Measurements from ENCODE around the gene ABCE1.
A peak's percentile ranks its signal among the peaks of the same experiment; 100 is the strongest.

Gene ABCE1

GRCh38 chr4:145171911-145172310, 73.8 kb downstream of the ABCE1 start:
- no peak overlapping the region for H3K23ac ChIP-seq (ENCODE audit: low read depth, low read length, poor library complexity)
- H3K4me2 ChIP-seq (ENCODE audit: insufficient read depth, low read length, poor library complexity, severe bottlenecking), result no peak overlapping the region
- H2AFZ ChIP-seq (ENCODE audit: low read length), result no peak overlapping the region
- H3K14ac ChIP-seq (ENCODE audit: low read length), result no peak overlapping the region
- DNase-seq (ENCODE audit: low spot score), result no peak
- H2BK120ac ChIP-seq (ENCODE audit: low read depth, low read length), result no peak overlapping the region
- no peak overlapping the region for H2BK15ac ChIP-seq (ENCODE audit: low read length)
- H3K27me3 ChIP-seq (ENCODE audit: control insufficient read depth in 3 of 3, insufficient read depth in 3 of 3, low read depth in 1 of 3, low read length in 3 of 3), result no peaks in the 10 kb centered on the region
- peaks cover 5 to 75% of the 10 kb centered on the region in 2 donors for H3K36me3 ChIP-seq (replicated peaks in 1 of 2; ENCODE audit: control insufficient read depth in 2 of 2, insufficient read depth in 2 of 2, low read length in 2 of 2)
- no peak overlapping the region for H2AK5ac ChIP-seq (ENCODE audit: low read depth, low read length)
- H3K4ac ChIP-seq (ENCODE audit: low read length), result no peak overlapping the region
- H3K9me3 ChIP-seq (replicated peaks in 1 of 2; ENCODE audit: control insufficient read depth in 2 of 2, insufficient read depth in 1 of 2, low read depth in 1 of 2, low read length in 2 of 2), result peaks cover 0 to 4% of the 10 kb centered on the region in 2 donors
- no peak overlapping the region for H4K8ac ChIP-seq (ENCODE audit: low read depth, low read length)
- no peaks in the 10 kb centered on the region for H3K4me1 ChIP-seq (ENCODE audit: control insufficient read depth in 2 of 2, insufficient read depth in 1 of 2, low read depth in 1 of 2, low read length in 2 of 2)
- no CpG with 5 or more reads among the region's 1 CpG for WGBS, 2 donors (ENCODE audit: extremely low coverage in 2 of 2, insufficient read length in 2 of 2, insufficient replicate concordance in 1 of 2)
- no peak overlapping the region for H3K18ac ChIP-seq (ENCODE audit: low read length)
- no peak overlapping the region for H4K91ac ChIP-seq (ENCODE audit: low read depth, low read length, poor library complexity)
- no peak overlapping the region for H3K4me3 ChIP-seq (ENCODE audit: low read length in 2 of 2)
- peaks cover 2% of the 10 kb centered on the region for H3K79me1 ChIP-seq (ENCODE audit: low read depth, low read length)
- H3K9ac ChIP-seq (ENCODE audit: low read depth, low read length, poor library complexity), result no peak overlapping the region
- no peak overlapping the region for H3K27ac ChIP-seq (replicated peaks; ENCODE audit: low read length)
- no peak overlapping the region for H2BK12ac ChIP-seq (ENCODE audit: low read length)
- H2BK5ac ChIP-seq (ENCODE audit: low read length), result no peak overlapping the region

- Histone ChIP-seq H3K9me3 (replicated peaks in 1 of 2; ENCODE audit: control insufficient read depth in 2 of 2, insufficient read depth in 1 of 2, low read depth in 1 of 2, low read length in 2 of 2) (no peaks in the 10 kb centered on the region), H3K14ac (ENCODE audit: low read length) (no peak overlapping the region), H3K18ac (ENCODE audit: low read length) (no peak overlapping the region), H2BK15ac (ENCODE audit: low read length) (no peak overlapping the region), H3K4ac (ENCODE audit: low read length) (no peak overlapping the region), H2BK12ac (ENCODE audit: low read length) (no peak overlapping the region), H3K27me3 (ENCODE audit: control insufficient read depth in 3 of 3, insufficient read depth in 3 of 3, low read depth in 1 of 3, low read length in 3 of 3) (no peaks in the 10 kb centered on the region), H2AFZ (ENCODE audit: low read length) (no peak overlapping the region), H2AK5ac (ENCODE audit: low read depth, low read length) (no peak overlapping the region), H3K4me2 (ENCODE audit: insufficient read depth, low read length, poor library complexity, severe bottlenecking) (no peak overlapping the region), H4K91ac (ENCODE audit: low read depth, low read length, poor library complexity) (no peak overlapping the region), H3K9ac (ENCODE audit: low read depth, low read length, poor library complexity) (no peak overlapping the region), H3K36me3 (replicated peaks in 1 of 2; ENCODE audit: control insufficient read depth in 2 of 2, insufficient read depth in 2 of 2, low read length in 2 of 2) (peaks cover 3 to 32% of the 10 kb centered on the region in 2 donors), H3K4me3 (ENCODE audit: low read length in 2 of 2) (no peak overlapping the region), H2BK120ac (ENCODE audit: low read depth, low read length) (no peak overlapping the region), H3K79me1 (ENCODE audit: low read depth, low read length) (peaks cover 2% of the 10 kb centered on the region), H2BK5ac (ENCODE audit: low read length) (no peak overlapping the region), H3K23ac (ENCODE audit: low read depth, low read length, poor library complexity) (no peak overlapping the region), H4K8ac (ENCODE audit: low read depth, low read length) (no peak overlapping the region), H3K27ac (replicated peaks; ENCODE audit: low read length) (no peak overlapping the region), H3K4me1 (ENCODE audit: control insufficient read depth in 2 of 2, insufficient read depth in 1 of 2, low read depth in 1 of 2, low read length in 2 of 2) (peaks cover 4 to 8% of the 10 kb centered on the region in 2 donors)
- DNase-seq (ENCODE audit: low spot score), result no peak
- WGBS, 2 donors (ENCODE audit: extremely low coverage in 2 of 2, insufficient read length in 2 of 2, insufficient replicate concordance in 1 of 2), result no CpG with 5 or more reads among the region's 9 CpGs
Measured at GRCh38 chr4:145176641-145177432, 78.7 kb downstream of the ABCE1 start.

- Histone ChIP-seq H3K4me3 (ENCODE audit: low read length in 2 of 2) (no peak overlapping the region), H2AFZ (ENCODE audit: low read length) (no peak overlapping the region), H3K36me3 (replicated peaks in 1 of 2; ENCODE audit: control insufficient read depth in 2 of 2, insufficient read depth in 2 of 2, low read length in 2 of 2) (peaks cover 1 to 25% of the 10 kb centered on the region in 2 donors), H4K8ac (ENCODE audit: low read depth, low read length) (no peak overlapping the region), H3K4me2 (ENCODE audit: insufficient read depth, low read length, poor library complexity, severe bottlenecking) (no peak overlapping the region), H4K91ac (ENCODE audit: low read depth, low read length, poor library complexity) (no peak overlapping the region), H2BK15ac (ENCODE audit: low read length) (no peak overlapping the region), H2BK120ac (ENCODE audit: low read depth, low read length) (no peak overlapping the region), H3K23ac (ENCODE audit: low read depth, low read length, poor library complexity) (no peak overlapping the region), H2AK5ac (ENCODE audit: low read depth, low read length) (no peak overlapping the region), H3K27me3 (ENCODE audit: control insufficient read depth in 3 of 3, insufficient read depth in 3 of 3, low read depth in 1 of 3, low read length in 3 of 3) (no peaks in the 10 kb centered on the region), H3K27ac (replicated peaks; ENCODE audit: low read length) (no peak overlapping the region), H3K9ac (ENCODE audit: low read depth, low read length, poor library complexity) (no peak overlapping the region), H3K18ac (ENCODE audit: low read length) (no peak overlapping the region), H3K79me1 (ENCODE audit: low read depth, low read length) (peaks cover 2% of the 10 kb centered on the region), H3K4me1 (ENCODE audit: control insufficient read depth in 2 of 2, insufficient read depth in 1 of 2, low read depth in 1 of 2, low read length in 2 of 2) (peaks cover 4 to 8% of the 10 kb centered on the region in 2 donors), H3K9me3 (replicated peaks in 1 of 2; ENCODE audit: control insufficient read depth in 2 of 2, insufficient read depth in 1 of 2, low read depth in 1 of 2, low read length in 2 of 2) (no peaks in the 10 kb centered on the region), H2BK12ac (ENCODE audit: low read length) (no peak overlapping the region), H3K4ac (ENCODE audit: low read length) (no peak overlapping the region), H3K14ac (ENCODE audit: low read length) (no peak overlapping the region), H2BK5ac (ENCODE audit: low read length) (no peak overlapping the region)
- DNase-seq (ENCODE audit: low spot score), result no peak
- WGBS, 2 donors (ENCODE audit: extremely low coverage in 2 of 2, insufficient read length in 2 of 2, insufficient replicate concordance in 1 of 2), result no CpG with 5 or more reads among the region's 4 CpGs
Measured at GRCh38 chr4:145177511-145177905, 79.4 kb downstream of the ABCE1 start.

- Histone ChIP-seq H3K9me3 (replicated peaks in 1 of 2; ENCODE audit: control insufficient read depth in 2 of 2, insufficient read depth in 1 of 2, low read depth in 1 of 2, low read length in 2 of 2) (no peaks in the 10 kb centered on the region), H3K27ac (replicated peaks; ENCODE audit: low read length) (no peak overlapping the region), H2BK15ac (ENCODE audit: low read length) (no peak overlapping the region), H3K79me1 (ENCODE audit: low read depth, low read length) (peaks cover 2% of the 10 kb centered on the region), H3K4me1 (ENCODE audit: control insufficient read depth in 2 of 2, insufficient read depth in 1 of 2, low read depth in 1 of 2, low read length in 2 of 2) (peaks cover 4 to 8% of the 10 kb centered on the region in 2 donors), H3K23ac (ENCODE audit: low read depth, low read length, poor library complexity) (no peak overlapping the region), H3K27me3 (ENCODE audit: control insufficient read depth in 3 of 3, insufficient read depth in 3 of 3, low read depth in 1 of 3, low read length in 3 of 3) (no peaks in the 10 kb centered on the region), H2AK5ac (ENCODE audit: low read depth, low read length) (no peak overlapping the region), H3K14ac (ENCODE audit: low read length) (no peak overlapping the region), H2AFZ (ENCODE audit: low read length) (no peak overlapping the region), H2BK120ac (ENCODE audit: low read depth, low read length) (no peak overlapping the region), H3K4ac (ENCODE audit: low read length) (no peak overlapping the region), H3K4me3 (ENCODE audit: low read length in 2 of 2) (peak overlapping the region; percentile 41 to 55), H2BK12ac (ENCODE audit: low read length) (no peak overlapping the region), H3K36me3 (replicated peaks in 1 of 2; ENCODE audit: control insufficient read depth in 2 of 2, insufficient read depth in 2 of 2, low read length in 2 of 2) (peaks cover 1 to 21% of the 10 kb centered on the region in 2 donors), H2BK5ac (ENCODE audit: low read length) (no peak overlapping the region), H4K8ac (ENCODE audit: low read depth, low read length) (no peak overlapping the region), H3K18ac (ENCODE audit: low read length) (no peak overlapping the region), H3K4me2 (ENCODE audit: insufficient read depth, low read length, poor library complexity, severe bottlenecking) (peak overlapping the region; percentile 43), H4K91ac (ENCODE audit: low read depth, low read length, poor library complexity) (no peak overlapping the region), H3K9ac (ENCODE audit: low read depth, low read length, poor library complexity) (no peak overlapping the region)
- WGBS, 2 donors (ENCODE audit: extremely low coverage in 2 of 2, insufficient read length in 2 of 2, insufficient replicate concordance in 1 of 2), result no CpG with 5 or more reads among the region's 9 CpGs
- no peak for DNase-seq (ENCODE audit: low spot score)
Measured at GRCh38 chr4:145177906-145178538, 79.9 kb downstream of the ABCE1 start.
